ENCODE data around the gene MRNIP.

Gene MRNIP

DNA sequence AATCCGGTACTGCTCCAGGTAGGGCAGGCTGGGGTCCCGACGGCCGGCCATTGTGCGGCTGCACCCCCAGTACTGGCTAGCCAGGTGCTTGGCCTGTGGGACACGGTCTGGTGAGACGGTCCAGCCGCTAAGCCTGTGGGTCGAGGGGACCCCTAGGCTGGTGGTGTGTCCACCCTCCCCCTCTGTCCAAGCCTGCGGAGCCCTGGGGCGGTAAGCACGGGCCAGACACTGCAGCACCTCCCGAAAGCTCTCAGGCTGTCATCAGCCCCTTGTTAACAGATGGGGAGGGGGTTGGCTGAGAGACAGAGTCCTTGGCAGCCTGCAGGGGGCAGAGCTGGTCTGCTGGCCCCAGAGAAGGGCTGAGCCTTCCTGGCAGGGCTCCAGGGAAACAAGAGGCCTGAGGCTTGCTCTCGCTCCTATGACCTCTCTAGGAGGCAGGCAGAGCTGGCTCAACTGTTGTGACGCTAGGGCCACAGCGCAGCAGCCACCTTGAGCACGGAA is 11.8 kb upstream of the MRNIP start:
- DNase-seq, result no peak

DNA sequence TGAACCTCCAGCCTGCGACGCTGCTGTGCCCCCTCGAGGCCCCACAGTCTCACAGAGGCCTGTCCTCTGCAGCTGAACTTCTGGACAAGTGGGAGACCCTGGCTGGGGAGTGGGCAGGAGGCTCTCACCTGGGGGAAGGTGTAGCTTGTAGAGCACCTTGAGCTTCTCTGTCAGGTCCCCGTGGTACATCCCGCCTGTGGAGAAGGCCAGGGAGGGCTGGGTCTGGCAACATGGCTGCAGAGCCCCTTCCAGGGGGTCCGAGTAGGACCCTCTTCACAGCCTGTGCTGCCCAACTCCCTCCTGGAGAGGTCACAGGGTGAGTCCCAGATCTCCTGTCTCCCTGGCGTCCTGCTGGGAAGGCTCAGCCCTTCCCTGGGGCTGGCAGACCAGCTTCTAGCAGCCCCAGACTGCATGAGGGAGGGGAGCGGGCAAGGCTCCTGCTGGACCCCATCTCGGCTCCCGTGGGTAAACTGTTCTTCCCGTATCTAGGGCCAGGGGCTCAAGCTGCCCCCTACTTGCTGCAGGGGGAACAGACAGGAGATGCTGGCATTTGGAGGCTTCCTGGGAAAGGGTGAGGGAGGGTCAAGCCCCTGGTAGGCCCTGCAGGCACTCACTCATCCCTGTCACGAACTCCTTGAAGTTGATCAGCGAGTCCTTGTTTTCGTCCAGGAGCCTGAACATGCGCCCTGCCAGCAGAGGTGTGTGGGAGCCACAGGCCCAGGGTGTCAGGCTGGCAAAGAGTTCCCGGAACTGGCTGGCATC is 11.2 kb upstream of the MRNIP start:
- DNase-seq, result no peak

DNA sequence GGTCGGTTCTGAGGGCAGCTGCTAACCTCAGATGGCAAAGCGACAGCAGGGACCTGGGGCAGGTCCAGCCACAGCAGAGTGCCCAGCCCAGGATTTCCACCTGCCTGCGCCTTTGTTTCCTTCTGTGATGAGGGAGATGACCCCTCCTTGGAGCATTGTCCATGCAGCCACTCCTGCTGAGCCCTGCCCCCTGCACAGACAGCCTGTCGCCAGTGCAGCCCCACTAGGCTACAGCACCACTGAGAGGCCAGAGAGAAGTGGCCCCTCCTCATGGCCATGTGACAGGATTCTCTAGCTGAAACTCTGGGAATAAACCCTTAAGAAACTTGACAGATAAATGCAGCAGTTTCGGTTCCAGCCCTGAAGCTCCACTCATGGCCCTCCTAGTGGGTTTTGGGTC is 10.5 kb upstream of the MRNIP start:
- no peak for DNase-seq

DNA sequence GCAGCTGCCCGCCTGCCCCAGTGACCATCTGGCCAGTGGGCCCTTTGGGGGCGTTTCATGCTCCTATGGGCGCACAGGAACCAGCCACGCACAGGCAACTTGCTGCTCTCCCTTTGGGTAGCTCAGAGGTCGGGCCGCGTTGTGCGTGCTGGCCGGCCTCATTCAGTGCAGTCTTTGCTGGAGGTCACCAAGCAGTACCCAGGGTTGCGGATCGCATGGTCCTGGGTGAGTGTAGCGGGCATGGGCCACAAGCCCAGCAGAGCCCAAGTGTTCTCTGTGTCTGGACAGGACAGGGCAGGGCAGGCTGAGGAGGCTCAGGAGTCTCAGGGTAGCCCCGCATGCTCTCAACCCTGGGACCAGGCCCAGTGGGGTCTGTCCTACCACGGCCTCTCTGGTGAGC is 9.9 kb upstream of the MRNIP start:
- no peak for DNase-seq

DNA sequence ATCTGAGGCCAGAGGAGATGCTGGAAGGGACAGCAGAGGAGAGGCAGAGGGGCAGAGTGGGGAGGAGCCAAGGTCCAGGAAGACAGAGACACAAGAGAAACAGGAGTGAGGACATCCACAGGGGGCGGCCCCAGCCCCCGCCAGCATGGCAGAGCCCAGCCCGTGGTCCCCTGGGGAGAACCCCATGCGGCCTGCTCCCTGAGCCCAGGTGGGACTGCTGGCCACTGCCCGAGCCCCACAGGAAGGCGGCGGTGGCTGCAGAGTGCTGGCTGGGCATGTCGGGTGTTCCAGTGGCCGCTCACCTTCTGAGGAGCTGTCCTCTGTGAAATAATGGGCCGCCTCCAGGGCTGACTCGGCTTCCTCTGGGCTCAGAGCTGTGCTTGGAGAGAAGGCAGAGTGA is 8.9 kb upstream of the MRNIP start:
- no peak for DNase-seq

DNA sequence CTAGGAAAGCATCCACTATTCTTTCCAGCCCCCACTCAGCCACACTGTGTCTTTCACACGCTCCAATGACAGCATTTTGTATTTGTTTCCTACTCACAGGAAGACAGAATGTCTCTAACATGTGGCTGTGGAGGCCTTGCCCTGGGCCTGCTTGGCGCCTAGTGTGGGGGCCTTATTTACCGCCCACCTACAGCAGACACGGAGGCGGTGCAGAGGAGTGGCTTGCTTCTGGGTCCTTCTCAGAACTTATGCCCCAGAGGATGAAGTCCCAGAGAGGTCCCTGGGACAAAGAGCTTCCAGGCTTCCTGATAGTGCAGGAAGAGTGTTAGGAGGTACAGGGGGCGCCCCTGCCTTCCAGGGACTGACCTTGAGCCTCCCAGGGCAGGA is 8.5 kb upstream of the MRNIP start:
- DNase-seq, result no peak

DNA sequence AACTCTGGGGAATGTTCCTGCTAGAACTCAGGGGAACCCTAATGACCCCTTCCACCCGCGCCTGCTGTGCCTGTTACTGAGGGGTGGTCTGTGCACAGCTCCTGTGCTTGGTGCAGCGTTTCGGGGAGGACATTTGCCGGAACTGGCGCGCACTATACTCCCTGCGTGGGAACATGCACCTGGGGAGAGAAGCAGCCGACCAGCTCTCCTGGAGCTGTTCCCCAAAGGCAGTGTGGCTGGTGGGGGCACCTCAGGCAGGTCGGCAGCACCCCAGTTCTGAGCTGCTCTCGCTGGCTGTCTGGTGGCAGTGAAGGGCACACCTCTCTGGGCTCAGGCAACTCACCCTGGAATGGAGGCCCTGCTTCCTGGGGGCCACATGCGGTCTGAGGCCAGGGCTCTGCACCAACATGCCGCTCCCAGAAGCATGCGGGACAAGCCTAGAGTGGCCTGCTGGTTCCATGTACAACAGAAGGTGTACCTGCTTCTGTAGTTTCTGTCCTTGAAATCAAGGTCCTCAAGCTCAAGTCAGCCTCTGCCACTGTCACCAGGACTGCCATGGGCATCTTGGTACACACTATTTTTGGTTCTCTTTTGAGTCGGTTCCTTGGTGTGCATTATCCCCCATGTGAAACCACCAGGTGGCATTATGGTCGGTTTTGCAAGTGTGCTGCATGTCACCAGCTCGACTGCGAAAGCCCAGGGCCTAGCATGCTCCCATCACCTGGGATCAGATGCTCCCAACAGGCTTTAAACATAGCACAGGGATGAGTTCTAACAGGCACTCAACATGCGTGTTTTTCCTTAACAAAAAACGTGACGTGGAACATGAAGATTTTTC is 7.8 kb upstream of the MRNIP start:
- no peak for DNase-seq

DNA sequence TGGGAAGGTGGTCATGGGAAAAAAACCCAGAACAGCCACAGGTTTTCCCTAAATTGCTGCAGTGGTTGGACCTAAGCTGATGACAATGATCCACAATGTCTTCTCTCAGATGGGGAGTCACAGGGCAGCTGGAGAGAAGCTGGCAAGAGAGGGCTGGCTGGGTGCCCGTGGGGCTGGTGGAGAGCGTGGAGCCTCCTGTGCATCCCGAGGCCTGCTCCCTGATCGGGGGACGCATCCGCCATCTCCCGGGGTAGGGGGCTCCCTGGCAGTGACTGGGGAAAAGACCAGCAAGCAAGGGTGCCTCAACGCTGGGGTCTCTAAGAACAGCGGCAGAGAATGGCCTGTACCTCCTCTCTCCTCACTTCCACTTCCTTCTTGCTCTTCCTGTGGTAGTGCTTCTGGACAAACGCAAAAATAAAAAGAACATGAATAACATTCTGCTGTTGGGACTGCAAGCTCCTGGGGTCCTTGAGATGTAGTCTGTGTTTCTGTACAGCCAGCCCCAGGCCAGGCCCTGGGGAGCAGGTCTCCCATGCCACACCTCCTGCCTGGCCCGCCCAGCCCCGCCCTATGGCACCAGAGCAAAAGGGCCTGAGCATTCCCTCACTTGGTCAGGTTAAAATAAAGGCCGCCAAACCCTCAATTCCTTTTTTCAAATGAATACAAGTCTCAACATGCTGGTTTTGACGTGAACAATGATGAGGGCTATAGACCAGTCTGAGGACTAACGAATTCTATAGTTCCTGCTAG is 7.0 kb upstream of the MRNIP start:
- DNase-seq, result no peak

DNA sequence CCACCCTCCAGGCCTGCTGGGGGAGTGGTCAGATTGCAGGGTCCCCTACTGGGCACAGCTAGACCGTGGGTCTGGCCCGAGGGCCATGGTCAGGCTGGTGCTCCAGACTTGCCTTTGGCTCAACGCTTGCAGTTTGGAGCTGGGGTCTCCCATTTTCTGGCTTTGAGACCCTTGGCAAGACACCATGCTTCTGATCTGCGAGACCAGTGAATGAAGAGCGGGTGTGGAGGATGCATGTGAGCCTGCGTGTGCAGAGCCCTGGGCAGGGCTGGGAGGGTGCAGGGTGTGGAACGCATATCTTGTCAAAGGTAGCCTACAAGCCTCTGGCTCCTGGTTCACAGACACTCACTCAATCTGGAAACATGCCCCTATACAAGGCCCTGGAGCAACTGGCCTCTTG is 6.1 kb upstream of the MRNIP start:
- DNase-seq, result no peak

DNA sequence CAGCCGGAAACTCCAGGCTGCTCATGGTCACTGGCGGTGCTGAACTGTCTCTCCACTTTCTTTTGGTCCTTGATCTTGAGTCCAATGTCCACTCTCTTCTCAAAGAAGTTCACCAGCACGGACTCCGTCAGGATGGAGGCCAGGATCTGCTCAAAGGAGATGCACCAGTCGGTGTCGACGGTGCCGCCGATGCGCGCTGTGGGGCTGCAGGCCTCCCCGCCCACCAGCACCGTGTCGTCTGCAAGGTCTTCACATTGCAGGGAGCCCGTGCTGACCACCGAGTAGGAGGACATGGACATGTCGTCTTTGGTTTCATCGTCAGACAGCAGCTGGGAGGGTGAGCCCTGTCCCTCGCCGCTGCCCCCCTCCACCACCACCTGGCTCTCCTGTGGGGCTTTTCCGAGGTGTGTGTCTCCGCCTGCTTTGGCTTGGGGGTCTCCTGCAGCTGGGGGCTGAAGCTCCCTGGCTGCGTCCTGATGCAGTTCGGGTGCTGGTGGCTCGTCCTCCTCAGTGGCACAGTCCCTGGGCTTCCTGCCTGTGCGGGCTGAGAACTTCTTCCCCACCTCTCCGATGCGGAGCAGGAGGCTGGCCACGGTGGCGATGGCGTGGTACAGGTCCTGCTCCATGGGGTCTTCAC is 5.0 kb upstream of the MRNIP start:
- DNase-seq, result no peak

DNA sequence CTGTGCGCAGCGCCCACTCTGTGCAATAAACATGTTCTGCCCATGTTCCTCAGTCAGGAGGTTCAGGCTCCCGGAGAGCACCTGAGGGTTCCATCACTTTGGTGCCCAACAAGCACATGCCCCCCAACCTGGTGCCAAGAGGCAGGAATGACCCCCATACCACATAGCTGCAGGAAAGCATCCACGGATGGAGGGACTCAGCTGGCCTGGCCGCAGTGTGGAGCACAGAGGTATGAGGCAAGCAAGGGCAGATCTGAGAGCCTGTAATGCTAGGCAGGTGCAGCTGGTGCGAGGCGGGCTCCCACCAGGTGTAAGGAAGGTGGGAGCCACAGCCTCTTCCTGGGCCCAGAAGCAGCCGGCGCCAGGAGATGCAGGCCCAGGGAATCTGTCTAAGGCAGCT is 4.3 kb upstream of the MRNIP start:
- no peak for DNase-seq

DNA sequence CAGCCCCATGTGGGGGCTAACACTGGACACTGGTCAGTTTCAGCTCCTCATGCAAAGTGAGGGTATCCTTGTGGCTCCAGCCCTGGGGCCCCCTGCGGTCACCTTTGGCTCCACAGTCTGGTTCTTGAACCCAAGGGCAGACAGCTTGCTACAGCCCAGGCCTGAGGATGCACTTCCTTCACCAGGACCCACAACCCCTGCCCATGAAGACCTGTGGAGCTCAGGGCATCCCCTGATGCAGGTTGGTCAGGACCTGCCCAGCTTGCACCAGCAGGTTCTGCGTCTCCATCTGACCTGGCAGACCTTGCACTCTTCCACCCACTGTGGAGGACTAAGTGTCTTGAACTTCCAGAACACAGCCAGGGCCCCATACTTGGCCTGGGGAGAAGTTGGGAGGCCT is 3.7 kb upstream of the MRNIP start:
- DNase-seq, result no peak

DNA sequence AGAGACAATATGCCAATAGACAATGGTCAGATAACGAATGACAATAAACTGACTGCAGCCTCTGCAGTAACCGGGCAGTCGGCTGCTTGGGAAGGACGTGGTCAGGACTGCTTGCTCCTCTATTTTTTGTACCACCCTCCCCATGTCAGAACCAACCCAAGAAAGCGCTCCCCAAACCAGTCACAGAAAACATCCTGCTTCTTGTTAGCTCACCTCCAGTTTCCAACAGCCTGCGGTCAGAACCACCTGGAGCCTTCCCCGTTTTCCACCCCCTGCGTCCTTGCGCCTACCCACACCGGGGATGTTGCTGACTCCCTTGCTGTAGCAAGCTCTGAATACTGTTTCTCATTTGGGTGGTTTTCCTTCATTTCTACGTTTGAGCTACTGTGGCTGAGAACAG is 1.7 kb upstream of the MRNIP start:
- no peak for DNase-seq

DNA sequence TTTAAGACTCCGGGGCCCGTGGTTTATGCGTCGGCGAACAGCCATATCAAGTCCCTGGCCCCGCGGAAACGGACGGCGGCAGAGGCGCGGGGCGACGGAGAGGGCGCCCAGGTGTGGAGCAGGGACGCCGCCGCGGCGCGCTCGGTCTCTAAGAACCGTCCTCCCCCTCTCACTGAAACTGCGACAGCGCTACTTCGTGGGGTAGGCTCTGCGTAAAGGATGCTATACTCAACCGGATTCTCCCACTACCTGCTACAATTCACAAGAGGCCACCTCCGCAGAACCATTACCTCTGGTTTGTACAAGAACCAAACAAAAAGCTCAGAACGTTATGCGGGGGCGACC is 404 bp downstream of the MRNIP start:
- DNase-seq, result peak; percentile 45

DNA sequence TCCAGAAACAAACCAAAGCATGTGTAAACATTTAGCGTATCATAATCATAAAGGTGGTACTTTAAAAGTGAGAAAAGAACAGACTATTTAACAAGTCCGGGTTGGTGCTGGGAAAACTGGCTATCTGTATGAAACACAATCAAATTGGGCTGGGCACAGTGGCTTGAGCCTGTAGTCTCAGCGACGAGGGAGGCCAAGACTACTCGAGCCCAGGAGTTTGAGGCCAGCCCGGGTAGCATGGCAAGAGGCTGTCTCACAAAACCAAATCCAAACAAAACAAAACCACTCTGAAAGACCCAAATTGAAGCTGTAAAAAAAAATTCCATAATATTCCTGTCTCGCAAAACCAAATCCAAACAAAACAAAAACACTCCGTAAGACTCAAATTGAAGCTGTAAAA is 4.3 kb downstream of the MRNIP start:
- no peak for DNase-seq

DNA sequence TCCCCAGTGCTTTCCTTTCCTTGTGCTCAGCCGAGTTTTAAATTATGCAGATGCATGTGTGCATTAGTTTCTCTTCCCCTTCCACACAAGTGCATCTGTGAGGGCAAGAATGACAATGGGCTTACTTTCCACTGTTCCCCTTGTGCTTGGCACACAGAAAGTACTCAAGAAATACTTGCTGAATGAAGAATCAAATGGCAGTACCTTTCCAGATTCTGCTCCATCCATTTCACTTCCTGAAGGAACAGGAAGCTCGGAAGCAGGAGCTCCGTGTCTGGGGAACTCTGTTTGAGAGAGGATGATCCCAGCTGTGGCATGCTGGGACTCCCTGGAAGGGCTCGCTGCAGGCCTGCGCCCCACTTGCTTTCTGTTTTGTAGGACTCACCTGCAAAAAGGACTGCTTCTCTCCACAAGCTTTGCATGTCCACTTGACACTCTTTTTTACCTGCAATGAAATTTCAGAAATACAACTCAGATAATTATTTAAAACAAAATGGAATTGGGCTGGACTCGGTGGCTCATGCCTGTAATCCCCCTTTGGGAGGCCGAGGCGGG is 5.5 kb downstream of the MRNIP start:
- DNase-seq, result no peak

DNA sequence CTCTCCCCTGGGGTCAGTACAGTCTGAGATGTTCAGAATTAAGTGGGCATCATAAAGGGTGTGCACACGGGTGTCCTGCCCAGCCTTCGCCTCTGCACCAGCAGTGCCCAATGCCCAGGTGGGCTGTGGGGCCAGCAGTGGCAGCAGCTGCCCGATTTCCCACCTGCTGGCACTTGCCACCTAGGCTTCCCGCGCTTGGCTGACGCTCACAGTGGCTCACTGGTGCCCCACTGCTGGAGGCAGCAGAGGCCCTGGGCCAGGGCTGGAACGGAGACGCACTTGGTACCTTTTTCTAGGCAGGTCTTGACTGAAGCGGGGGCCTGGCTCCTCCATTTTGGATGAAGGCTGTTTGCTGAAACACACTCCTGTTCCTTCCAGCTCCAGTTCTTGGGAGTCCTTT is 17.0 kb downstream of the MRNIP start:
- DNase-seq, result no peak

DNA sequence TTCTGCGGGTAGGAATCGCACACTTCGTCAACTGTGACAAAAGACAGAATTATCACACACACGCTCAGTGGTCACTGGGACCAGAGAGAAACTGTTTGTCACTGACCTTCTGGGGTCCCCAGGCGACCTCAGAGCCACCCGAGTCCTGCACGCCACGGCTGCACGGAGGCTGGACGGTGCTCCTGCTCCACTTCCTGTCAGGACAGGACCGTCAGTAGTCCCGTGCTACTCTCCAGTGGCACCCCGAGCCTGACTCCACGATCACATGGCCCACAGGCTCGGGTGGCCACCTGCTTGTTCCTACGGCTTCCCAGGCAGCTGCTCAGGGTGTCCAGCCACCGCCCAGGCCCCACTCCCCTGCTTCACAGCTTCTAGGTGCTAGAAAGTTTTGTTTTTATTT is 17.9 kb downstream of the MRNIP start:
- DNase-seq, result no peak

DNA sequence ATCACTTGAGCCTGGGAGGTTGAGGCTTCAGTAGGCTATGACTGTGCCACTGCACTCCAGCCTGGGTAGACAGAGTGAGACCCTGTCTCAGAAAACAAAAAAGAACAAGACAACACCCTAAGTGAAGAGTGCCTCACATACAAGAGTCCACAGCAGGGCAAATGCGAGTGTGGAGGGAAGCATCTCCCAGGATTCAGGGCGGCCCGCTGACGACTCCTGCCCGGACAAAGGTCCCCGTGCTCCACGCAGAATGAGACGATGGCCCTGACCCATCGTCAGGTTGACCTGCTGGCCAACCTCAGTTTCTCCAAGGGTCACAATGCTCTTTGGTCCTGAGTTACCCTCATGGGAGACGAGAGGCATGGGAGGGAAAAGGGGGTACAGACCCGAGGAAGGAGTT is 18.3 kb downstream of the MRNIP start:
- no peak for DNase-seq

DNA sequence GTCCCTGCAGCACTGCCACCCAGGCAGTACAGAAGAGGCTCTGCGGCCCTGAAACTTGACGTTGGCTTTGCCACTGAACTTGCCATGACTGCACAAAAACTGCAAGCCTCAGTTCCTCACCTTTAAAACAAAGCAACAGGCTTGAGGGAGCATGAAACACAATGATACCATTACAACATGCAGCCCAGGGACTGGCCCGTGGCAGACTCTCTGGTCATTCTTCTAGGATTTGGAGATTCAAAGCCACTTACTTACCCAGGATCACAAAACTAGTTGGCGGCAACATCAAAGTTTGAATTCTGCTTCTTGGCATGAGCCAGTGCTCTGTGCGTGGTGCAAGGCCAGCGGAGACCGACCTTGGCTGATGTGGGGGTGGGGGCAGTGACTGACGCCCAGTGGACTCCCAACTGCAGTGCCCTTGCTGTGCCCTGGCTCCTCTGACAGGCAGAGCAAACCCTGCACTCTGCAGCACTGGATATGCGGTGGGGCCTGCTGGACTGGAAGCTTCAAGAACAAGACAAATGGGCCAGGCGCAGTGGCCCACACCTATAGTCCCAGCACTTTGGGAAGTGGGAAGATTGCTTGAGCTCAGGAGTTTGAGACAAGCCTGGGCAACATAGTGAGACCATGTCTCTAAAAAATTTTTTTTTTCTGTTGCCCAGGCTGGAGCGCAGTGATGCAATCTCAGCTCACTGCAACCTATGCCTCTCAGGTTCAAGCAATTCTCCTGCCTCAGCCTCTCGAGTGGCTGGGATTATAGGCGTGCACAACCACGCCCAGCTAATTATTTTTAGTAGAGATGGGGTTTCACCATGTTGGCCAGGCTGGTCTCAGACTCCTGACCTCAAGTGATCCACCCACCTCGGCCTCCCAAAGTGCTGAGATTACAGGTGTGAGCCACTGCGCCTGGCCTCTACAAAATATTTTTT is 19.0 kb downstream of the MRNIP start:
- DNase-seq, result no peak

DNA sequence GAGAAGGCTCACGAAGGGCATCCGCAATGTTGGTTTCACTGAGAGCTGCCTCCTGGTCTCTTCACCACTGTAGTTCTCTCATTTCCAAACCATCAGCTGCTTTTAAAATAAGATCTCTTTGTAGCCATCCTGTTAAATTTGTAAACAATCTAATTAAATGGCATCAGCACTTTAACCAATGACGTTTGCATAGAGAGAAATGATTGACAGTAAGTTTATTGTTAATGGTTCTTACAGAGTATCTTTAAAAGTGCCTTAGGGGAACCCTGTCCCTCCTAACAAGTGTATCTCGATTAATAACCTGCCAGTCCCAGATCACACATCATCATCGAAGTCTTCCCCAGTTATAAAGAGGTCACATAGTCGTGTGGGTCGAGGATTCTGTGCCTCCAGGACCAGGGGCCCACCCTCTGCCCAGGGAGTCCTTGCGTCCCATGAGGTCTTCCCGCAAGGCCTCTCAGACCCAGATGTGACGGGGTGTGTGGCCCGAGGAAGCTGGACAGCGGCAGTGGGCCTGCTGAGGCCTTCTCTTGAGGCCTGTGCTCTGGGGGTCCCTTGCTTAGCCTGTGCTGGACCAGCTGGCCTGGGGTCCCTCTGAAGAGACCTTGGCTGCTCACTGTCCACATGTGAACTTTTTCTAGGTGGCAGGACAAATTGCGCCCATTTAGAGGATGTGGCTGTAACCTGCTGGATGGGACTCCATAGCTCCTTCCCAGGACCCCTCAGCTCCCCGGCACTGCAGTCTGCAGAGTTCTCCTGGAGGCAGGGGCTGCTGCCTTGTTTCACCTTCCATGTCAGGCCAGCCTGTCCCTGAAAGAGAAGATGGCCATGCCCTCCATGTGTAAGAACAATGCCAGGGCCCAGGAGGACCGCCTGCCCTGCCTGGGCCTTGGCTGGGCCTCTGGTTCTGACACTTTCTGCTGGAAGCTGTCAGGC is 21.3 kb downstream of the MRNIP start:
- DNase-seq, result no peak

Data from CD4-positive, alpha-beta T cell treated with Interleukin-21 for 1 hour (primary cell).